Measurements from ENCODE around the gene ZBTB39.
"Not testable (repeated sequence)": the region's sequence is repeated elsewhere in the genome, so short reads cannot be mapped to it uniquely, and the experiment has no call there.

ZBTB39 gene

GRCh38 chr12:57031138-57031725, 24.9 kb upstream of the ZBTB39 start:
- no peak for DNase-seq (ENCODE audit: low read depth)

GRCh38 chr12:57029457-57029856, 23.1 kb upstream of the ZBTB39 start:
- no peak for DNase-seq (ENCODE audit: low read depth)

GRCh38 chr12:57027805-57028153, 21.4 kb upstream of the ZBTB39 start:
- no peak for DNase-seq (ENCODE audit: low read depth)

GRCh38 chr12:57027011-57027804, 20.9 kb upstream of the ZBTB39 start:
- no peak for DNase-seq (ENCODE audit: low read depth)

GRCh38 chr12:57025196-57025595, 18.9 kb upstream of the ZBTB39 start:
- no peak for DNase-seq (ENCODE audit: low read depth)

GRCh38 chr12:57022324-57022723, 16.0 kb upstream of the ZBTB39 start:
- peak; percentile 8 for DNase-seq (ENCODE audit: low read depth)

- no peak for DNase-seq (ENCODE audit: low read depth)
These were observed 13.8 kb upstream of the ZBTB39 start for GRCh38 chr12:57019983-57020719.

GRCh38 chr12:57018906-57019305, 12.6 kb upstream of the ZBTB39 start:
- no peak for DNase-seq (ENCODE audit: low read depth)

GRCh38 chr12:57018353-57018752, 12.0 kb upstream of the ZBTB39 start:
- DNase-seq (ENCODE audit: low read depth) = not testable (repeated sequence)

GRCh38 chr12:57016348-57016747, 10.0 kb upstream of the ZBTB39 start, which contains the start of gene TAC3:
TSS of gene TAC3 (minus strand) at chr12:57016529. CDS start at chr12:57015797, 732 bp downstream.
- no peak for DNase-seq (ENCODE audit: low read depth)

GRCh38 chr12:57012600-57013465, 6.5 kb upstream of the ZBTB39 start:
- DNase-seq (ENCODE audit: low read depth) = no peak

- DNase-seq (ENCODE audit: low read depth) = no peak
These were observed 5.4 kb upstream of the ZBTB39 start for GRCh38 chr12:57011438-57012424.

GRCh38 chr12:57010627-57011247, 4.4 kb upstream of the ZBTB39 start:
- DNase-seq (ENCODE audit: low read depth) = no peak

GRCh38 chr12:57009949-57010626, 3.7 kb upstream of the ZBTB39 start:
- DNase-seq (ENCODE audit: low read depth) = no peak

- peak; percentile 36 for DNase-seq (ENCODE audit: low read depth)
These were observed 1.8 kb upstream of the ZBTB39 start for GRCh38 chr12:57008178-57008577.

- no peak for DNase-seq (ENCODE audit: low read depth)
These were observed 596 bp upstream of the ZBTB39 start for GRCh38 chr12:57006809-57007475.

- no peak for DNase-seq (ENCODE audit: low read depth)
These were observed 1.7 kb downstream of the ZBTB39 start for GRCh38 chr12:57004651-57005050.

GRCh38 chr12:57003395-57003794, 3.0 kb downstream of the ZBTB39 start:
- no peak for DNase-seq (ENCODE audit: low read depth)

GRCh38 chr12:57001448-57001906, 4.9 kb downstream of the ZBTB39 start:
- DNase-seq (ENCODE audit: low read depth) = no peak

Measured in non-pigmented ciliary epithelial cell (primary cell).